ELR (cell line): Measurements from ENCODE around the gene SLC25A24.
"Not testable (repeated sequence)": the region's sequence is repeated elsewhere in the genome, so short reads cannot be mapped to it uniquely, and the experiment has no call there.

Experiments
- DNase-seq: peaks from one replicate; pipeline ENCODE4 v3.0.0-alpha.2; 2015; ENCODE audit warnings: low read depth

Gene SLC25A24

DNA sequence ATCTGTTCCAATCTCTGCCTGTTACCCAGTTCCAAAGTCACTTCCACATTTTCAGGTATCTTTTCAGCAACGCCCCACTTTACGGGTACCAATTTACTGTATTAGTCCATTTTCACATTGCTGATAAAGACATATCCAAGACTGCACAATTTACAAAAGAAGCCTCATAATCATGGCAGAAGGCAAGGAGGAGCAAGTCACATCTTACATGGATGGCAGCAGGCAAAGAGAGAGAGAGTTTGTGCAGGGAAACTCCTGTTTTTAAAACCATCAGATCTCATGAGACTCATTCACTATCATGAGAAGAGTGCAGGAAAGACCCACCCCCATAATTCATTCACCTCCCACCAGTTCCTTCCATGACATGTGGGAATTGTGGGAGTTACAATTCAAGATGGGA is 67.0 kb downstream of the SLC25A24 start:
- DNase-seq, result not testable (repeated sequence)

GRCh38 chr1:108132367-108132766 is 67.8 kb downstream of the SLC25A24 start:
- DNase-seq, result not testable (repeated sequence)

DNA sequence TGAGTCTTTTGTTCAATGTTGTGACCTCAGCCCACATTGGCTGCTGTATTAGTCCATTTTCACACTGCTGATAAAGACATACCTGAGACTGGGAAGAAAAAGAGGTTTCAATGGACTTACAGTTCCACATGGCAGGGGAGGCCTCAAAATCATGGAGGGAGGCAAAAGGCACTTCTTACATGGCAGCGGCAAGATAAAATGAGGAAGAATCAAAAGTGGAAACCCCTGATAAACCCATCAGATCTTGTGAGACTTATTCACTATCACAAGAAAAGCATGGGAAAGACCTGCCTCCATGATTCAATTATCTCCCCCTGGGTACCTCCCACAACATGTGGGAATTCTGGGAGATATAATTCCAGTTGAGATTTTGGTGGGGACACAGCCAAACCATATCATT is 68.9 kb downstream of the SLC25A24 start:
- not testable (repeated sequence) for DNase-seq

- DNase-seq, result no peak
These were observed 69.3 kb downstream of the SLC25A24 start for GRCh38 chr1:108130794-108131193.

GRCh38 chr1:108129999-108130398 is 70.1 kb downstream of the SLC25A24 start:
- no peak for DNase-seq

DNA sequence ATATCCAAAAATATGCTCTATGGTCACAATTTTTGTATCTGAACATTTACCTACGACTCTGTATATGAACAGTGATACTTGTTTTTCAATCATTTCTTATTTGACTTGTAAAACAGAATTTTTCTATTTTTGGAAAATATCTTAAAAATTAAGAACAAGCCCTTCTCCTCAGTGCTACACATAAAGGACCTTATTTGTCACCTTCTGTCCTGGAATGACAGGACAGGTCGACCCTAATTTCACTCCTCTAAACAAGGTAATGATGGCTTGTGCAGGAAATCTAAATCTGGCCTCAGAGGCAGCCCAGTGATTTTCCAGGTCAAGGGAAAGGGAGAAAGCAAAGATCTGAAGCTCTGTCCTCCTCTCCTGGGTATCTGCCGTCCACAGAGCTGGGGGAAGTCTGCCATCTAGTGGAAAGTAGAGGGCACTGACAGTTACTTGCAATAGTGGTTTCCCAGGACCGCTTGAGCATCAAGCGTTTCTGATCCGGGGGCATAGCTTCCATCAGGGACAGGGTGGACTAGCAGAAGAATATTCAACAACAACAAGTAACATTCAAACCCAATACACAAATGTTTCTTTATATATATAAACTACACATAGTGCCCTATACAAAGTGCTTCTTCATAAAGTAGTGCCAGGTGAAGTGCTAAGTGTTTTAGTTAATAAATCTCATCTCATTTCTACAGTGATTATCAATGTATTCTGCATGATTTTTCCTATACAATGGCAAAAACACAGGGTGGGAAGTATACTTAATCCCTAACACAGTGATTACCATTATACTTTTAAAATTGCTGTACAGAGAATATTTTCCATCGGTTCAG is 74.6 kb downstream of the SLC25A24 start:
- DNase-seq, result peak; percentile 74

DNA sequence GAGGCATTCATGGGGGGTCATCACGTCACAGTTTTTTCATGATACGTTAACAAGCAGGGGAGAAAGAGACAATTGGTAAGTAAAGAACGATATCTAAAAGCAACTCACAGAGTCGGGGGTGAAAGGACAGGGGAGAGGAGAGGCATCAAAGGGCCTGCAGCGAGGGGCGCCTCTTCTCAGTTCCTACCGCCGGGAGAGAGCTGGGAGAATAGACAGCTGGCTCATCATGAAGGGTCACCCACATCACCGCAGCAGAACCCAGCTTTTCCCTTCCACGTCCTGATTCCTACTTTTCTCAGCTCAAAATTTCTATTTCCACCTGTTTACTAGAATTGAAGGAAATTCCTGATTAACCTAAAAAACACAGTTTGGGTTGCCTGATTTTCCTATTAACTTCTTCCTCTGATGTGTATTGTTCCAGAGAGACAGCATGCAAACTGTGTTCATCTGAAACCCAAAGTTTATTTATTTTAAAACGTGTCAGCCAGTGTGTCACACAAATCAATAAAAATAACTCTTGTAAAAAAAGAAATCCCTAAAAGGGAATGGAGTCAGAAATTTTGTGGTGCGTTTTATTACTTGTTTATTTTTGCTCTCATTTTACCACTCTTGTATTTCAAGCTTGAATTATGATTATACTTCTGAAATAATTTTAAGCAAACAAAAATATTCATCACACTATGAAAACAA is 75.4 kb downstream of the SLC25A24 start:
- no peak for DNase-seq

GRCh38 chr1:108124023-108124422 is 76.1 kb downstream of the SLC25A24 start:
- no peak for DNase-seq

- DNase-seq, result peak; percentile 10
These were observed 78.6 kb downstream of the SLC25A24 start for GRCh38 chr1:108121358-108122143.

- DNase-seq, result no peak
These were observed 80.0 kb downstream of the SLC25A24 start for GRCh38 chr1:108120163-108120562.

DNA sequence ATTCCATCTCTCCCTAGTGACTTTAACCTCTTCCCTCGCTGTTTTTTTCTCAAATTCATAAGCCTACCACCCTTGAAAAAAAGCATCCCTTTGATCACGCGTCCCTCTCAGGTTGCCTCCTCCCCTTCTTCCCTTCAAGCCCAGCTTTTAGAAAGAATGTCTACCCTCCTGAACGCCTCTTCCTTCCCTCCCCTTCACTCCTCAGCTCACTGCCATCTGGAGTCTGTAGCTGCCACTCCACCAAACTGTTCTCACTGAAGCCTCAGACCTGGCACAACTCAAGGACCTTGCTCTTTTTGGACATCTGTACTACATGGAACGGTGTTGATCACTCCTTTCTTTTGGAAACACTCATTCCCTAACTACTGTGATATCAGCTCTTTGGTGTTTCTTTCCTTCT is 80.6 kb downstream of the SLC25A24 start:
- DNase-seq, result no peak

DNA sequence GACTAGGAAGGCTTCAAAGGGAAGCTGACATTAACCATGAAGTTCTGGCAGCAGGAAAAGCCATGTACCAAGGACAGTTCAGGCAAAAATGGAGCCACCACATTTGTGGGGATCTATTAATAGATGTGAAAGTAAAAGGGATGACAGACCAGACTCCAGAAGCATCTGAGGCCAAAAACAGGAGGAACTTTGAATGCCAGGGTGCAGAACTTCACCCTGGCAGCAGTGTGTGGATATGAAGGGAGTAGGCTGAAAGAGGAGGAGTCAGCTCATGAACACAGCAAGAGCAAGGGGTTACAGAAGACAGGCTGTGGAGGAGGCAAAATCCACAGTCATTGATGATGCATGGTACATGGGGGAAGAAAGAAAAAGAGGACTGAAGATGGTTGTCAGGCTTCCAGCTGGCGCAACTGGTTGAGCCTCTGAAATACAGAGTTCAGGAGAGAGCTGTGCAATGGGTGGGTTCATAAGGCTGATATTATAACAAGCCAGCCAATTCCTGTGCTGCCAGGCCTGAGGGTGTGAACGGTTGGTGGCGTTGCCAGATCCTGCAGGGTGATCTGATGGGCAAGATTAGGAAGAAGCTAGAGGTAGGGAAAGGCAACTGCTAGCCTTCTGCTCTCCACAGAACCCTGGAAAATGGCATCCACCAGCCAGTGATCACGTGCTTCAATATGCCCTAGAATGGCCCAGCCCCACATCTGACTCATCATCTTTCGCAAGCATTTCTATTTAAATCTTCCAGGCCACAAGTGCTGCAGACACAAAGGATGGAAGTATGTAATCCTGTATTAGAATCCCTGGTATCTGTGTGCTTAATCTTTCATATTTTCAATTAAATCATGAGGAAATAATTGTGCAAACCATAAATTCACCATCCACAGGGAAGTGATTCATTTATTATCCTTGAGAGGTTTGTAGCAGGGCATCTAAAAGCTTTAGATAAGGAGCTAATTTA is 81.9 kb downstream of the SLC25A24 start:
- peak; percentile 67 for DNase-seq

DNA sequence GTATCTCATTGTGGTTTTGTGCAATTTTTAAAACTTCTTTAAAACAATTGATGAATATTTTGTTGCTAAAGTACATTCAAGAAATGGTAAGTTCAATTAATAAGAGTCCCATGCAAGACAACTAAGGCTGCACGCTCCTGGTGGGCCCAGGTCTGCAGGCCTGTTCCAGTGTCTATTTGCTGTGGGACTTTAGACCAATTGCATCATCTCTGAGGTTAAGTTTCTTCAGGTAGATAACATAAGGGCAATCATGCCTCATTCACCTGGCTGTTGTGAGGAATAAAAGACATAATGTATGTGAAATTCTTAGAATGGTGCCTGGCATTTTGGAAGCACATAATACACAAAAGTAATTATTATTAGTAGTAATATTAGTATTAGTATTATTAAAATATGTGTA is 82.9 kb downstream of the SLC25A24 start:
- DNase-seq, result no peak

DNA sequence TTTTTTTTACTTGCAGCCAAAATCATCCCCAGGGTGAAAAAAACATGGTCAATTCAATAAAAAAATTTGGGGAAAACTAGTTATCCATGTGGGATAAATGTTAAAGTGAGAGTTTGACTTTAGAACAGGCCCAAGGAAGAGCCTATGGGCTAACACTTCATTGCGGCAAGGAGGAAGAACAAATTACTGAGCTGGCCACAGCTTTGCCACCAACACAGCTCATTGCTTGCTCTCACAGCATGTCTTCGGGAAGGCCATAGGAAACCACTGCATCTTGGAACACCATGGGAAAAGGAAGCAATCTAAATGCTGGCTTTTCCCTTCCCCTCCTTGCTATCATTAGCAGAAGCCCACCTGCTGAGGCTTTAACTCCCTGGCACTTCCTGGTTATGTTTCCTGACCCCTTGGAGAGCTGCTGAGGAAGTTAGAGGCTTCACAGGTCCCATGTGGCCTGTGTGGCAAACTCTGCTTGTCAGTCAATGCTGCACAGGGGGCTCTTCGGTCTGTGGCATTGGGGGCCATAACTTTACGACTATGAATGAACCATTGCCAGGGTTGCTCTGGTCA is 86.0 kb downstream of the SLC25A24 start:
- DNase-seq, result no peak

DNA sequence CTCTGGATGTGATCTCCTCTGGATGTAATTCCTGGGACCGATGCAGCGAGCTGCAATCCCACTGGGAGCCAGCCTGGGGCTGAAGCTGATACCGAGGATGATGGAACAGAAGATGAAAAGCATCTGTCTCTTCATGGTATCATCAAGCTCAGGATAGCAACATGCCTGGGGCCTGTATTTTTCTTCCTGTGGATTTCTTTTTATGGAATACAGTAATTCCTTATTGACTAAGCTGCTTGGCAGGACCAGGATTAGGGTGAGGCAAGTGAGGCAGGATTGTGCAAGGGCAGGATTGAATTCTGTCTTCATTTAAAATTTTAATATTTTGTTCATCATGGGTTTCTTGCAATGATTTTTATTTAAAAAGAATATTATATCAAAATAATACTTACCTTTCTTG is 86.6 kb downstream of the SLC25A24 start:
- no peak for DNase-seq

- DNase-seq, result no peak
These were observed 90.7 kb downstream of the SLC25A24 start for GRCh38 chr1:108109295-108109973.

GRCh38 chr1:108108119-108108518 is 92.0 kb downstream of the SLC25A24 start:
- DNase-seq, result no peak

DNA sequence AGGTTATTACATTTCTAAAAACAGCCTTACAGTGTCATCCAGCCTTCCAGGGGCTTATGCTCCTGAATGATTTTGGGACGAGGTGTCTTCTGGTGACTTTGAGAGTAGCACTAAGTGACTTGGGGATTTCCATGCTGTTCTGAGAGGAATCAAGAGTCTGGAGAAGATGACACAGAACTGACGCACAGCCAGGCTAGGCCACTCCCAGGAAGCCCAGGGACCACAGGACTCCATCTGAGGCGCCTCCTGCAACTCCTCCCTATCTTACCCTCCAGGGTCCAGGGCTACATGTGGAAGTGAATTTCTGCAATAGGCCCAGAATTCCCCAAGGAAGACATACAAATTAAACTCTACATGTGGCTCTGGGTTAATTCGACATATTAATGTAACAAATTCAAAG is 92.5 kb downstream of the SLC25A24 start:
- peak; percentile 91 for DNase-seq

- DNase-seq, result no peak
These were observed 93.4 kb downstream of the SLC25A24 start for GRCh38 chr1:108106775-108107174.

DNA sequence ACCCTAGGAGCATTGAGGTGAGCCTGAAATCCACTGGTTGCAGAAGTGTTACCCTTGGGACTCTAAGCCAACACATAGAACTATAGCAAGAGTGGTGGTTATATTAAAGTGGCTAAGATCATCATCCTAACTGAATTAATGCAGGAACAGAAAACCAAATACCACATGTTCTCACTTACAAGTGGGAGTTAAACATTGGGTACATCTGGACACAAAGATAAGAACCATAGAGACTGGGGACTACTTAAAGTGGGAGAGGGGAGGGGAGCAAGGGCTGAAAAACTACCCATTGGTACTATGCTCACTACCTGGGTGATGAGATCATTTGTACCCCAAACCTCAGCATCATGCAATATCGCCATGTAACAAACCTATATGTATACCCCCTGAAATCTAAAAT is 100.0 kb downstream of the SLC25A24 start:
- DNase-seq, result no peak

DNA sequence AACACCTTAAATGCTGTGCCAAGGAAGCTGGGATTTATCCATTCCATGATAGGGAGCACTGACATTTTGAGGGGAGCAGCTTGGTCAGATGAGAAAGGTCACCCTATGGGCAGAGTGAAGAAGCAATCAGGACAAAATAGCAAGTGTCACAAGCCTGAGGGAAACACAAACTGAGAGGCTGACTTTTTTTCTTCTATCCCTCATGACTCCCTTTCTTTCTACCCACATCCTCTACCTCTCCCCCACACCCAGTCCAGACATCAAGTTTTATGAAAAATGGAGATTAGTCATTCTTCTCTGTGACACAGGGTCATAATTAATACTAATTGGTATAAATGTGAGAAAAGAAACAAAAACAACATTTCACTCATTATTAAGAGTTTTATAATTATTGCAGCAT is 103.1 kb downstream of the SLC25A24 start:
- no peak for DNase-seq
